Right lung (tissue), 10 donors: ENCODE data around the gene SH3BP4. TPM values are rescaled to one million over a fixed set of nuclear protein-coding genes. Genes with fewer than 3 reads are reported as not detected.

ENCODE experiments used
- DNase-seq, 2 donors: peaks; one replicate each; pipeline ENCODE4 v3.0.0-alpha.2; 2013
- long read RNA-seq, 8 donors: transcript quantifications; one replicate each; lab custom pipeline, GENCODE V29; 2026
- polyA plus RNA-seq, 5 donors: library from polyadenylated mRNA; unstranded; fragments of 120-200 nt; gene quantifications; one replicate each; pipeline versions ENCODE4 v1.2.1 to v1.2.3, GENCODE V29; 2013; ENCODE audit warnings: inconsistent platforms in 1 of 5, low replicate concordance in 1 of 5; ENCODE audit not compliant: insufficient read length in 5 of 5, insufficient read depth in 1 of 5

The SH3BP4 gene
- polyA plus RNA-seq: 10 to 100 TPM; 24.7 to 30.0 (median 27.9) TPM
- long read RNA-seq, donor 1, full-length matches to known transcripts: 4 of 36 reads
- long read RNA-seq, donor 1, partial matches to known transcripts: 32 of 36 reads
- long read RNA-seq, donor 1, other reads (novel, unspliced or antisense): 0 of 36 reads
- long read RNA-seq, donor 2, full-length matches to known transcripts: 6 of 21 reads
- long read RNA-seq, donor 2, partial matches to known transcripts: 15 of 21 reads
- long read RNA-seq, donor 2, other reads (novel, unspliced or antisense): 0 of 21 reads
- long read RNA-seq, donor 3, full-length matches to known transcripts: 1 of 8 reads
- long read RNA-seq, donor 3, partial matches to known transcripts: 7 of 8 reads
- long read RNA-seq, donor 3, other reads (novel, unspliced or antisense): 0 of 8 reads
- long read RNA-seq, donor 4, partial matches to known transcripts: 0 of 1 reads
- long read RNA-seq, donor 4, other reads (novel, unspliced or antisense): 0 of 1 reads
- long read RNA-seq, donor 5, full-length matches to known transcripts: 2 of 17 reads
- long read RNA-seq, donor 5, partial matches to known transcripts: 15 of 17 reads
- long read RNA-seq, donor 5, other reads (novel, unspliced or antisense): 0 of 17 reads
- long read RNA-seq, donor 6, full-length matches to known transcripts: 3 of 3 reads
- long read RNA-seq, donor 6, partial matches to known transcripts: 0 of 3 reads
- long read RNA-seq, donor 6, other reads (novel, unspliced or antisense): 0 of 3 reads
- long read RNA-seq, donor 7, full-length matches to known transcripts: 6 of 12 reads
- long read RNA-seq, donor 7, partial matches to known transcripts: 6 of 12 reads
- long read RNA-seq, donor 7, other reads (novel, unspliced or antisense): 0 of 12 reads
- long read RNA-seq, donor 8, full-length matches to known transcripts: 2 of 2 reads
- long read RNA-seq, donor 8, partial matches to known transcripts: 0 of 2 reads
- long read RNA-seq, donor 8, other reads (novel, unspliced or antisense): 0 of 2 reads

GRCh38 chr2:234951664-234952269, at the start of gene SH3BP4:
TSS of gene SH3BP4 (plus strand) at chr2:234952017. CDS start at chr2:235035003, 82,986 bp downstream.
- peak in 1 of 2 donors; percentile 74 for DNase-seq

DNA sequence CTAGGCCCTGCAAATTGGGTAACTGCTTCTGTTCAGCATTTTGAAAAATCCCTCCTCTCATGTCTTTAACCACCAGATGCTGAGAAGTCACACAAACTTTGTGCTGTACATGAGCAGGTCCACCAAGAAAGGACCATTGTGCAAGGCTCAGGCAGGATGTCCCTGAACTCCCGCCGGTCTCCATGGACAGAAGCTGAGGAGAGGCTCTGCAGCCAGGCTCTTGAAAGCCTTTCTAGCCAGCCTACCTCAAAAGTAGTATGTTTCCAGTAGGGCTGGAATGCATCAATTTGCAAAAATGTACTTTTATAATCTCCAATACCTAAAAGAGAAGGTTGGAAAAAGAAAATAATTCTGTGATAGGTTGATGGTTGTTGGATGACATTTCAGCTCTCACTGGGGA, 47.0 kb upstream of the SH3BP4 start:
- DNase-seq: no peak

- DNase-seq: no peak
Observed at GRCh38 chr2:234905547-234906265, 46.1 kb upstream of the SH3BP4 start.

GRCh38 chr2:234910186-234910679, 41.6 kb upstream of the SH3BP4 start:
- no peak for DNase-seq

GRCh38 chr2:234911271-234911670, 40.5 kb upstream of the SH3BP4 start:
- no peak for DNase-seq

DNA sequence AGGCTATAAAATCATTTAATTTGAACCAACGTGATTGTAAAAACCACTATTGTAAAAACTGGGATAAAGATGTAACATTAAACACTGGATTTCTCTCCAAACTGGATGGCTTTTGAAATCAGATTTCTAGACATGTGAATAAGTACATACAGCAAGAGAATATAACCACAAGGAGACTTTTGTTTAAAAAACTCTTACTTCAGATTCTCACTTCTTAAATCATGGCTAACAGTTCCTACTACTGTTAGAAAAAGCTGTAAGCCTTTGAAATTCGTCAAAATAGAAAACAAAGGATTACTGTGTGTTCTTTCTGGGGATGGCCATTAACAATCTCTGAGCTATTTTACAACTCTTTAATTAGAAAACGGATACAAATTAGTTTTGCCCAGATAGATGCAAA, 39.4 kb upstream of the SH3BP4 start:
- no peak for DNase-seq

- DNase-seq: no peak
Observed at GRCh38 chr2:234913208-234913626, 38.6 kb upstream of the SH3BP4 start.

- DNase-seq: no peak
Observed at GRCh38 chr2:234914371-234915154, 37.3 kb upstream of the SH3BP4 start.

DNA sequence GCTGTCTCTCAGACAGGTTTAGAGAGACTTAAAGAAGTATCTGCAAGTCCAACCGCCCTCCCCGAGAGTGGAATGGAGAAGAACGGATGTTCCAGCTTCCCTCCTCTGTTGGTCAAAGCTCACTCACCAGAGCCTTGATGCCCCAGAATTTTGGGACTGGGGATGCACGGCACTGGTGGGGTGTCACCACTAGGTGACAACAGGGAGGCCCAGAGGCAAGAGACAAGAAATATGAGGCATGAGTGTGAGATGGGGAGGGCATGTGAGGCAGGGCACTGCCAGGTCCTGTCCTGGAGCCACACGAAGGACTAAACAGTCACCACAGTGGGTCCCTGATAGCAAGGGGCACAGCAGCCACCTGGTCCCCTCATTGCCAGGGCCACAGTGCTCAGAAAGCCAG, 35.1 kb upstream of the SH3BP4 start:
- DNase-seq: no peak

GRCh38 chr2:234917211-234917975, 34.4 kb upstream of the SH3BP4 start:
- no peak for DNase-seq

GRCh38 chr2:234919711-234920110, 32.1 kb upstream of the SH3BP4 start:
- no peak for DNase-seq

- no peak for DNase-seq
Observed at GRCh38 chr2:234920836-234921235, 31.0 kb upstream of the SH3BP4 start.

DNA sequence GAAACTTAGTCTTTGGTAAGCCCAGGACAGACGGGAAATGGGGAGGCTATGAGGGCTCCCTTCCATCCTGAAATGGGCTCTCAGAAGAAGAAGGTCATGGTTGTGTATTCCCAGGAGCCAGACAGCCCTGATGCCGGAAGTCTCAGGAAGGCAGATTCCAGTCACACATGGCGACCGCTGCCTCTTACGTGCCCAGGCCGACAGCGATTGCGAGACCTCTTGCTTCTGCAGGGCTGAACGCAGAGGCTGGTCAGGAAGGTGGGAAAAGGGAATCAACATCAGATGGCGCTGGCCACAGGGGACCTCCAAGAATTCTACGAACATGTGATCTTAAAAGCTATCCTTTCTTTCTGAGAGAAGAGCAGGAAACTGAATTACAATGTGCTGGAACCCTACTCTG, 22.8 kb upstream of the SH3BP4 start:
- DNase-seq: no peak

GRCh38 chr2:234930397-234930796, 21.4 kb upstream of the SH3BP4 start:
- DNase-seq: no peak

- no peak for DNase-seq
Observed at GRCh38 chr2:234931371-234931770, 20.4 kb upstream of the SH3BP4 start.

- DNase-seq: no peak
Observed at GRCh38 chr2:234932591-234933168, 19.1 kb upstream of the SH3BP4 start.

DNA sequence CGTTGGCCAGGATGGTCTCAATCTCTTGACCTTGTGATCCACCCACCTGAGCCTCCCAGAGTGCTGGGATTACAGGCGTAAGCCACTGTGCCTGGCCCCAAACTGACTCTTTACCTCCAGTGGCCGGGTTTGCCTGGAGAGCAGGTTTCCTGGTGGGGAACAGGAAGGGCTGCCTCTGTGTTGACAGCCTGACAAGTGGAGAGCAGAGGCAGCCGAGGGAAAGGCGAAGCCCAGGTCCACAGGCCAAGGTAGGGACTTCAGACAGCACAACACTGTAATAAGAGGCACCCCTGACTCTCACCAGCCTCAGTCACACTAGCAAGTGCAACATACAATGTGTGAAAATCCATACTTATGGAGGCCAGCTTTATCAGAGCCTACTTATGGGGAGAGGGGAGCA, 16.5 kb upstream of the SH3BP4 start:
- DNase-seq: no peak

DNA sequence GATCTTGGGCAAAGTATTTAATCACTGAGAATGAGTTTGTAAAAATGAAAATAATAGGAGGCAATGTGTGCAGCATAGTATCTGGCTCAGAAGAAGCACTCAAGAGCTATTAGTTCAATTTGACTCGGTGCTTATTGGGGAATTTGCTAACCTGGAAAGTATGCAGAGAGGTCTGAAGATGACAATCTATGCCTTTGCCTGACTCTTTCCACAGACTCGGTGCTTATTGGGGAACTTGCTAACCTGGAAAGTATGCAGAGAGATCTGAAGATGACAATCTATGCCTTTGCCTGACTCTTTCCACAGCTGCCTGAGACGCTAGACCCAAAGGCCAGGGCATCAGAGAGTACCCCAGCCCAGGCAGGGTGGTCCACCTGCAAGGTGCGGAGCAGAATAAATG, 12.2 kb upstream of the SH3BP4 start:
- DNase-seq: no peak

DNA sequence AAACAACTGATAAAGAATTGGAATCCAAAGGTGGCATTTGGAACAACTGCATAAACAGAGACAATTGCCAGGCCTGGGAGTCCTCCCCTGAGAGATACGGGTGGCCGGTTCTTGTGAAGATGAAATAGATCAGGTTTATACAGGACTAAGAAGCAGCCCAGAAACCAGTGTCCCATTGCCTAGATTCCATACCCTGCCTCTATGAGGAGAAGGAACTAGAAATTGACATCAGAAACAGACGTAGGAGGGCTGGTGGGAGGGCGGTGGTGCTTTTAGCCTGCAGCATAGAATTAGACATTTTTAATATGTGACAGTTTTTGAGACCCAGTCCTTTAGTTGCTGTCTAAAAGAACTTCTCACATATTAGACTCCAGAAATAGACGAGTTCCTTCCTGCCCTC, 11.8 kb upstream of the SH3BP4 start:
- no peak for DNase-seq
